ENCODE results near the gene OIT3.

GRCh38 chr10:72913287-72913686 lies 19.7 kb downstream of the OIT3 start:
- no peak for TF ChIP-seq CTCF (IDR thresholded peaks at IDR 0.05)
- no peak for TF ChIP-seq EP300 (IDR thresholded peaks at IDR 0.05)
- no peak for TF ChIP-seq POLR2A (IDR thresholded peaks at IDR 0.05)
- no peak for TF ChIP-seq POLR2AphosphoS5 (IDR thresholded peaks at IDR 0.05)
